ENCODE results near the gene ADORA1.

The ADORA1 gene

GRCh38 chr1:203089001-203089650 lies 38.4 kb upstream of the ADORA1 start:
- H3K36me3 Mint-ChIP-seq, result no peaks in the 10 kb centered on the region
- H3K4me3 Mint-ChIP-seq, result no peak overlapping the region
- no peak for ATAC-seq
- peak in 1 of 2 donors; percentile 42 for DNase-seq (ENCODE audit: low spot score in 2 of 2)
- peaks cover 5% of the 10 kb centered on the region for H3K4me1 Mint-ChIP-seq
- no peak overlapping the region for H3K27ac Mint-ChIP-seq
- no peaks in the 10 kb centered on the region for H3K9me3 Mint-ChIP-seq

- H3K27ac Mint-ChIP-seq, result no peak overlapping the region
- H3K36me3 Mint-ChIP-seq, result no peaks in the 10 kb centered on the region
- peaks cover 4% of the 10 kb centered on the region for H3K9me3 Mint-ChIP-seq
- DNase-seq (ENCODE audit: low spot score in 2 of 2), result peak in 1 of 2 donors; percentile 36
- peaks cover 5% of the 10 kb centered on the region for H3K4me1 Mint-ChIP-seq
- H3K4me3 Mint-ChIP-seq, result no peak overlapping the region
- no peak for ATAC-seq
Measured at GRCh38 chr1:203089651-203090045, 37.9 kb upstream of the ADORA1 start.

- H3K4me1 Mint-ChIP-seq, result peaks cover 5% of the 10 kb centered on the region
- H3K36me3 Mint-ChIP-seq, result no peaks in the 10 kb centered on the region
- ATAC-seq (no peak), DNase-seq (ENCODE audit: low spot score in 2 of 2) (peak in 1 of 2 donors; percentile 35)
- H3K4me3 Mint-ChIP-seq, result no peak overlapping the region
- H3K27ac Mint-ChIP-seq, result no peak overlapping the region
- peaks cover 14% of the 10 kb centered on the region for H3K9me3 Mint-ChIP-seq
Measured at GRCh38 chr1:203090421-203091198, 36.9 kb upstream of the ADORA1 start.

- Mint-ChIP-seq H3K4me3 (no peak overlapping the region), H3K36me3 (no peaks in the 10 kb centered on the region), H3K27ac (no peak overlapping the region), H3K4me1 (peaks cover 5% of the 10 kb centered on the region), H3K9me3 (peaks cover 18% of the 10 kb centered on the region)
- ATAC-seq (no peak), DNase-seq (ENCODE audit: low spot score in 2 of 2) (no peak)
Measured at GRCh38 chr1:203091199-203091477, 36.4 kb upstream of the ADORA1 start.

GRCh38 chr1:203091761-203092330 lies 35.7 kb upstream of the ADORA1 start:
- Mint-ChIP-seq H3K27ac (no peak overlapping the region), H3K4me1 (peaks cover 5% of the 10 kb centered on the region), H3K4me3 (no peak overlapping the region), H3K36me3 (no peaks in the 10 kb centered on the region), H3K9me3 (peaks cover 18% of the 10 kb centered on the region)
- ATAC-seq, result no peak
- DNase-seq (ENCODE audit: low spot score in 2 of 2), result peak in 1 of 2 donors; percentile 30

- no peak overlapping the region for H3K27ac Mint-ChIP-seq
Measured at GRCh38 chr1:203093754-203094410, 33.6 kb upstream of the ADORA1 start.

GRCh38 chr1:203095061-203095690 lies 32.4 kb upstream of the ADORA1 start:
- ATAC-seq (no peak), DNase-seq (ENCODE audit: low spot score in 2 of 2) (no peak)
- peaks cover 18% of the 10 kb centered on the region for H3K9me3 Mint-ChIP-seq
- H3K27ac Mint-ChIP-seq, result no peak overlapping the region
- H3K4me1 Mint-ChIP-seq, result peaks cover 5% of the 10 kb centered on the region
- H3K36me3 Mint-ChIP-seq, result no peaks in the 10 kb centered on the region
- H3K4me3 Mint-ChIP-seq, result no peak overlapping the region

More at GRCh38 chr1:203093754-203094410, 33.6 kb upstream of the ADORA1 start:
- peaks cover 5% of the 10 kb centered on the region for H3K4me1 Mint-ChIP-seq
- H3K36me3 Mint-ChIP-seq, result no peaks in the 10 kb centered on the region
- H3K4me3 Mint-ChIP-seq, result no peak overlapping the region
- H3K9me3 Mint-ChIP-seq, result peaks cover 18% of the 10 kb centered on the region
- ATAC-seq, result no peak
- no peak for DNase-seq (ENCODE audit: low spot score in 2 of 2)

GRCh38 chr1:203096566-203096965 lies 31.0 kb upstream of the ADORA1 start:
- DNase-seq (ENCODE audit: low spot score in 2 of 2) (no peak), ATAC-seq (no peak)
- Mint-ChIP-seq H3K4me3 (no peak overlapping the region), H3K4me1 (no peaks in the 10 kb centered on the region), H3K36me3 (no peaks in the 10 kb centered on the region), H3K9me3 (peaks cover 18% of the 10 kb centered on the region), H3K27ac (no peak overlapping the region)

GRCh38 chr1:203097001-203097400 lies 30.5 kb upstream of the ADORA1 start:
- DNase-seq (ENCODE audit: low spot score in 2 of 2) (no peak), ATAC-seq (no peak)
- Mint-ChIP-seq H3K4me1 (no peaks in the 10 kb centered on the region), H3K36me3 (no peaks in the 10 kb centered on the region), H3K27ac (no peak overlapping the region), H3K9me3 (peaks cover 18% of the 10 kb centered on the region), H3K4me3 (no peak overlapping the region)

GRCh38 chr1:203098445-203098844 lies 29.1 kb upstream of the ADORA1 start:
- H3K4me1 Mint-ChIP-seq, result no peaks in the 10 kb centered on the region
- DNase-seq (ENCODE audit: low spot score in 2 of 2) (no peak), ATAC-seq (no peak)
- no peak overlapping the region for H3K4me3 Mint-ChIP-seq
- H3K27ac Mint-ChIP-seq, result no peak overlapping the region
- no peaks in the 10 kb centered on the region for H3K36me3 Mint-ChIP-seq
- H3K9me3 Mint-ChIP-seq, result peaks cover 18% of the 10 kb centered on the region

- H3K36me3 Mint-ChIP-seq, result no peaks in the 10 kb centered on the region
- ATAC-seq (no peak), DNase-seq (ENCODE audit: low spot score in 2 of 2) (no peak)
- peaks cover 18% of the 10 kb centered on the region for H3K9me3 Mint-ChIP-seq
- H3K4me1 Mint-ChIP-seq, result no peaks in the 10 kb centered on the region
- no peak overlapping the region for H3K27ac Mint-ChIP-seq
- H3K4me3 Mint-ChIP-seq, result no peak overlapping the region
Measured at GRCh38 chr1:203098914-203099520, 28.5 kb upstream of the ADORA1 start.

- Mint-ChIP-seq H3K4me1 (no peaks in the 10 kb centered on the region), H3K27ac (no peak overlapping the region), H3K4me3 (no peak overlapping the region), H3K9me3 (peaks cover 11% of the 10 kb centered on the region), H3K36me3 (no peaks in the 10 kb centered on the region)
- DNase-seq (ENCODE audit: low spot score in 2 of 2) (peak in 1 of 2 donors; percentile 33), ATAC-seq (no peak)
Measured at GRCh38 chr1:203099805-203100515, 27.6 kb upstream of the ADORA1 start.

GRCh38 chr1:203100516-203100869 lies 27.0 kb upstream of the ADORA1 start:
- Mint-ChIP-seq H3K36me3 (no peaks in the 10 kb centered on the region), H3K4me1 (no peaks in the 10 kb centered on the region), H3K27ac (no peak overlapping the region), H3K4me3 (no peak overlapping the region), H3K9me3 (peaks cover 6% of the 10 kb centered on the region)
- DNase-seq (ENCODE audit: low spot score in 2 of 2) (no peak), ATAC-seq (no peak)

GRCh38 chr1:203101813-203102634 lies 25.5 kb upstream of the ADORA1 start:
- no peak overlapping the region for H3K27ac Mint-ChIP-seq
- no peaks in the 10 kb centered on the region for H3K4me1 Mint-ChIP-seq
- peak in 1 of 2 donors; percentile 22 for DNase-seq (ENCODE audit: low spot score in 2 of 2)
- H3K4me3 Mint-ChIP-seq, result no peak overlapping the region
- no peaks in the 10 kb centered on the region for H3K9me3 Mint-ChIP-seq
- no peaks in the 10 kb centered on the region for H3K36me3 Mint-ChIP-seq
- ATAC-seq, result no peak
